Heart left ventricle (tissue), 13 donors: Measurements from ENCODE around the gene SKI.
"Not testable (repeated sequence)": the region's sequence is repeated elsewhere in the genome, so short reads cannot be mapped to it uniquely, and the experiment has no call there.

Experiments used
- CTCF ChIP-seq, 12 donors: fragments of 200-600 bp; sonication (generic) in 4 of 12; IDR thresholded peaks; one replicate each; pipeline versions ENCODE4 v1.5.0 to v1.8.0; 2018 to 2022; ENCODE audit warnings: antibody characterized with exemption in 12 of 12, mild to moderate bottlenecking in 5 of 12
- POLR2A ChIP-seq, 2 donors: fragments of 450-650 bp; IDR thresholded peaks; one replicate each; pipeline ENCODE4 v1.6.1; 2017; ENCODE audit warnings: antibody characterized with exemption in 2 of 2, mild to moderate bottlenecking in 2 of 2, moderate library complexity in 2 of 2
- donor health status: ischemic (EF 13 %, LVEDD 7.1; RV severe dilation, severe dysfunction).
- donor health status: DM: no; HTN: yes; CAD: no.
- donor health status: DM: no; HTN: no; CAD: no.
- donor health status: ischemic (EF 25% LVEDD 6.9; RV normal size, moderate dysfunction).
- donor health status: ischemic (EF 25% LVEDD 5.7; RV mildly dilated, moderate dysfunction).
- donor health status: ischemic (EF 35%, LVEDD 5.7; RV mildly dilated, moderate dysfunction).
- donor health status: nonischemic (EF 11% LVEDD 7.7; RV severe dilation, severe dysfunction).
- donor health status: DM: yes; HTN: yes; CAD: no.
- donor health status: PGD.
- donor health status: ischemic (EF 29% LVEDD 5.4; RV normal size, mild dysfunction).
- donor health status: nonischemic (EF 23%, LVEDD 6.1; RV moderate dilation, normal function).

GRCh38 chr1:2327162-2327561 is 99.0 kb downstream of the SKI start:
- not testable (repeated sequence) for TF ChIP-seq CTCF, POLR2A (IDR thresholded peaks at IDR 0.05)
